Measurements from ENCODE around the gene FHAD1. TPM values are rescaled to one million over a fixed set of nuclear protein-coding genes. Genes with fewer than 3 reads are reported as not detected.

The FHAD1 gene
- total and polyA plus RNA-seq, 9 of the 15 experiments (the other 6 are each of a cell fraction or from before 2014, with no cell fraction given): 0.32 to 2.1 (median 1.5) TPM; not detected in 1

- intact Hi-C loops (cut with micrococcal nuclease): no loop called here
- ATAC-seq (no peak), FAIRE-seq (no peak), DNase-seq (ENCODE audit: extremely low read depth in 1 of 4, low spot score in 3 of 4) (no peak)
- Histone ChIP-seq H3K9me1 (ENCODE audit: control insufficient read depth, insufficient read depth, low read length) (no peaks in the 10 kb centered on the region), H3K4me1 (replicated peaks in 1 of 2; ENCODE audit: control insufficient read depth in 2 of 2, insufficient read depth in 2 of 2, low read length in 2 of 2) (peaks cover 4 to 22% of the 10 kb centered on the region in 2 experiments; a peak in 4 of 5 replicates), H3K79me2 (ENCODE audit: control insufficient read depth, insufficient read depth, low read length) (no peaks in the 10 kb centered on the region), H3K9ac (ENCODE audit: insufficient read depth in 1 of 2, low read depth in 2 of 2, low read length in 2 of 2) (no peak overlapping the region), H4K20me1 (replicated peaks; ENCODE audit: control insufficient read depth, insufficient read depth, low read length) (no peaks in the 10 kb centered on the region), H3K4me2 (ENCODE audit: insufficient read depth, low read length) (no peak overlapping the region), H3K27me3 (ENCODE audit: control insufficient read depth in 2 of 2, insufficient read depth in 2 of 2, low read length in 2 of 2) (peaks cover 8 to 34% of the 10 kb centered on the region in 2 experiments; a peak in 4 of 5 replicates), H3K4me3 (no peak overlapping the region), H2AFZ (ENCODE audit: low read depth, low read length) (no peak overlapping the region), H3K27ac (ENCODE audit: extremely low read depth, low read depth, low read length) (no peak overlapping the region), H3K36me3 (ENCODE audit: control insufficient read depth, insufficient read depth, low read length) (no peaks in the 10 kb centered on the region), H3K9me3 (replicated peaks; ENCODE audit: control insufficient read depth, insufficient read depth, low read depth, low read length) (no peaks in the 10 kb centered on the region)
- POLR2A ChIA-PET: interaction anchor here (1.2 kb wide), 1 partner anchor 35 kb away, joined by 4 read pairs; no protein-coding TSS in a partner anchor
- BruUV-seq (replicated peaks): no TSS peak
- in situ Hi-C loops (cut with MboI): no loop called here
- CTCF ChIA-PET (ENCODE audit: low intra/inter-chr PET ratio): interaction anchor here (0.7 kb wide), 1 partner anchor 934 kb away, joined by 5 read pairs; no protein-coding TSS in a partner anchor
- TF ChIP-seq U2AF1 (optimal IDR thresholded peaks at IDR 0.05; ENCODE audit: low read depth, low read length): no peak
- TF ChIP-seq ZNF41 (CRISPR knock-in tag; conservative IDR thresholded peaks at IDR 0.05): no peak
- TF ChIP-seq KAT2B (IDR thresholded peaks at IDR 0.05; ENCODE audit: low read depth, low read length): no peak
- TF ChIP-seq RAD21 (CRISPR knock-in tag; conservative IDR thresholded peaks at IDR 0.05 in 1 of 2, IDR thresholded peaks at IDR 0.05 in 1 of 2): no peak
- no peak for TF ChIP-seq ZNF197 (CRISPR knock-in tag; IDR thresholded peaks at IDR 0.05; ENCODE audit: low read depth)
- TF ChIP-seq CBX8 (IDR thresholded peaks at IDR 0.05; ENCODE audit: borderline replicate concordance, extremely low read depth, low read depth, low read length, poor library complexity, severe bottlenecking): no peak
- no peak for TF ChIP-seq JUN (IDR thresholded peaks at IDR 0.05; ENCODE audit: borderline replicate concordance, low read depth, low read length)
- TF ChIP-seq JUN (CRISPR knock-in tag; IDR thresholded peaks at IDR 0.05; ENCODE audit: borderline replicate concordance): no peak
- TF ChIP-seq USF2 (CRISPR knock-in tag; IDR thresholded peaks at IDR 0.05): no peak
- no peak for TF ChIP-seq ZNF778 (CRISPR knock-in tag; IDR thresholded peaks at IDR 0.05)
- no peak for TF ChIP-seq BACH1 (tag; IDR thresholded peaks at IDR 0.05)
- TF ChIP-seq MAFF (IDR thresholded peaks at IDR 0.05; ENCODE audit: low read length): no peak
- no peak for TF ChIP-seq MEIS2 (IDR thresholded peaks at IDR 0.05; ENCODE audit: partially characterized antibody)
- TF ChIP-seq SMARCA4 (IDR thresholded peaks at IDR 0.05): no peak
- no peak for TF ChIP-seq MYC (IDR thresholded peaks at IDR 0.05; ENCODE audit: low read depth, low read length)
- TF ChIP-seq MYC (CRISPR knock-in tag; IDR thresholded peaks at IDR 0.05; ENCODE audit: borderline replicate concordance, low read depth): no peak
- TF ChIP-seq COPS2 (conservative IDR thresholded peaks at IDR 0.05): no peak
- no peak for TF ChIP-seq TCF3 (CRISPR knock-in tag; IDR thresholded peaks at IDR 0.05)
- no peak for TF ChIP-seq RUNX1 (IDR thresholded peaks at IDR 0.05; ENCODE audit: low read depth)
- TF ChIP-seq SMAD4 (CRISPR knock-in tag; conservative IDR thresholded peaks at IDR 0.05): no peak
- TF ChIP-seq ZNF121 (CRISPR knock-in tag; conservative IDR thresholded peaks at IDR 0.05): no peak
- TF ChIP-seq ZFP30 (CRISPR knock-in tag; IDR thresholded peaks at IDR 0.05; ENCODE audit: borderline replicate concordance): no peak
- WGBS (ENCODE audit: insufficient coverage, low coverage, missing lambda C conversion rate): 24% methylated on average over 12 of the region's 12 CpGs
These were observed 27.0 kb upstream of the FHAD1 start for GRCh38 chr1:15220024-15220392.

Measured in K562 (cell line).